GM21390 (cell line): Measurements from ENCODE around the gene MOBP.

Source experiments
- ATAC-seq: cut with Tn5 transposase; IDR thresholded peaks from one replicate; pipeline ENCODE4 v1.9.1; 2021; ENCODE audit not compliant: unreplicated experiment

Gene MOBP

DNA sequence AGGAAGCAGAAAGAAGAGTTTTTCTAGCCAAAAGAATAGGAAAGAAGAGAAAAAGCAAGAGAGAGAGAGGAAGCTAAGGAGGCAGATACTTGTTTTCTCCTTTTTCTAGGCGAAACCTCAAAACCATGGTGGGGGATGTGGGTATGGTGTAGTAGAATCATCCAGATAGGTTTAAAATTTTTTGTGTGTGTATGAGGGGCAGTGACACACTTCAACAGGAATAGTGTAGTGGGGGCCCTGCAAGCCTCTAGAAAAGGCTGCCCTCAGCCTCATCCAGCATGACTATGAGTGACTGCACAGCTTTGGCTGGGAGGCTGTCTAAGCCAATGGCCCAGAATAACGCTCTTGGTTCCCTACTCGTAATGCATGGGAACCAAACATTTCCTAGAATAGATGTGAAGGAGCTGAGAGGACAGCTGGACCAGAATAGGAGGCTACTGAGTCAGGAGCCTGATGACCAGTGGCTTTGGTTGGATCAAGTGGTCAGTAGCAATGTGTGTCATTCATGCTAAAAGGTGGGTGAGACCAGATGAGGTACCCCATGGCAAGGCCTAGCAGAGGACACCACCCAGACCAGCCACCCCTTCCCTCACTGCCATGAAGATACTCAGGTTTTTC lies 24.4 kb downstream of the MOBP start:
- no peak for ATAC-seq

- no peak for ATAC-seq
These were observed 27.3 kb downstream of the MOBP start for GRCh38 chr3:39494781-39495180.

DNA sequence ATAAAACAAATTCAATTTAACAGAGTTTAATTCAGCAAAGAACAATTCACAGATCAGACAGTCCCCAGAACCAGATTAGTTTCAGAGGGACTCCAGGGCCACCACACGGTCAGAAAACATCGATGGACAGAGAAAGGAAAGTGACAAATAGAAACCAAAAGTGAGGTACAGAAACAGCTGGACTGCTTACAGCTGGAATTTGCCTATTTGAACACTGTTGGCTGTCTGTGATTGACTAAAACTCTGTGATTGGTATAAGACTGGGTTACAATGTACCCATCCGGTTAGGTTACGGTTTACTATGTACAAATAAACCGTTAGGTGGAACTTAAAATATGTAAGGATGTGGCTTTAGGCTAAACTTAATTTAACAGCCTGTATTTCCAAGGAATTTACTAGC lies 30.3 kb downstream of the MOBP start:
- no peak for ATAC-seq

- ATAC-seq: no peak
These were observed 32.3 kb downstream of the MOBP start for GRCh38 chr3:39499651-39500273.

DNA sequence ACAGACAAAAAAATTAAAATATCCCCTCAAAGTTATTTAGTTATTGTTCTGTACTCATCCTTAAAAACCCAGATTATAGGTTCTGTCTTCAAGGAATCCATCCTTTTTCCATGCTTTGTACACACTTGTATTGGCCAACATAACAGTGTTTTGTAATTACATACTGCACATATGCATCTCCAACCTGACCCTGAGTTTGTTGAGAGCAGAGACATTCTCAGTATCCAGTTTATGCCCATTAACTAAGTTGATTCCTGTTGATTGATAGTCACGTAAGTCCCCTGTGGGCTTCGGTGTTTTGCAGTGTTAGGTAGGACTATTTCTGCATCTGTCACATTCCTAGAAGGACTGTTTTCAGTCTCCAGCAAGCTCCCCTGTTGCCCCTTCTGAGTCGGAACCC lies 33.6 kb downstream of the MOBP start:
- no peak for ATAC-seq

DNA sequence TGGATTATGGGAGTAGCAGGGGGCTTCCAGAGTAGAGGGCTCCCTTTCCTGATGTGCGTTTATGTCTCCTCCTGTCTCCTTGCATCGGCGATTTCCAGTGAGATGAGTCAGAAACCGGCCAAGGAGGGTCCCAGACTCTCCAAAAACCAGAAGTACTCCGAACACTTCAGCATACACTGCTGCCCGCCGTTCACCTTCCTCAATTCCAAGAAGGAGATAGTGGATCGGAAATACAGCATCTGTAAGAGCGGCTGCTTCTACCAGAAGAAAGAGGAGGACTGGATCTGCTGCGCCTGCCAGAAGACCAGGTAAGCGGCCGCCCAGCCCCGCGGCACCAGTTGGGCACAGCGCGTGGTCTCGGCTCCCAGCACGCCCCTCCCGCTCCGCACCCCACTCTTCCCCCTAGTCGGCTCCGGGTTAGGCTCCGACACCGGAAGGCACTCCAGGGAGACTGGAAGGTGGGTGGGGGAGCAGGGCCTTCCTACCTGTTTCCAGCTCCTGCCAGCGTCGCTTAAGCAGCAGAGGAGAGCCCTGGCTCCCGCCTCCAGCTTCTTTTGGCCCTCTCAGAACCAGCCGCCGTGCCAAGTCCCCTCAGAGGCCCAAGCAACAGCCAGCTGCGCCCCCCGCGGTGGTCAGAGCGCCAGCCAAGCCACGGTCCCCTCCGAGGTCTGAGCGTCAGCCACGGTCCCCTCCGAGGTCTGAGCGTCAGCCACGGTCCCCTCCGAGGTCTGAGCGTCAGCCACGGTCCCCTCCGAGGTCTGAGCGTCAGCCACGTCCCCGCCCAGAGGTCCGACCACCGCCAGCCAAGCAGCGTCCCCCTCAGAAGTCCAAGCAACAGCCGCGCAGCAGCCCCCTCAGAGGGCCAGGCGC lies 34.7 kb downstream of the MOBP start:
- ATAC-seq: no peak

- ATAC-seq: no peak
These were observed 35.3 kb downstream of the MOBP start for GRCh38 chr3:39502838-39503145.

DNA sequence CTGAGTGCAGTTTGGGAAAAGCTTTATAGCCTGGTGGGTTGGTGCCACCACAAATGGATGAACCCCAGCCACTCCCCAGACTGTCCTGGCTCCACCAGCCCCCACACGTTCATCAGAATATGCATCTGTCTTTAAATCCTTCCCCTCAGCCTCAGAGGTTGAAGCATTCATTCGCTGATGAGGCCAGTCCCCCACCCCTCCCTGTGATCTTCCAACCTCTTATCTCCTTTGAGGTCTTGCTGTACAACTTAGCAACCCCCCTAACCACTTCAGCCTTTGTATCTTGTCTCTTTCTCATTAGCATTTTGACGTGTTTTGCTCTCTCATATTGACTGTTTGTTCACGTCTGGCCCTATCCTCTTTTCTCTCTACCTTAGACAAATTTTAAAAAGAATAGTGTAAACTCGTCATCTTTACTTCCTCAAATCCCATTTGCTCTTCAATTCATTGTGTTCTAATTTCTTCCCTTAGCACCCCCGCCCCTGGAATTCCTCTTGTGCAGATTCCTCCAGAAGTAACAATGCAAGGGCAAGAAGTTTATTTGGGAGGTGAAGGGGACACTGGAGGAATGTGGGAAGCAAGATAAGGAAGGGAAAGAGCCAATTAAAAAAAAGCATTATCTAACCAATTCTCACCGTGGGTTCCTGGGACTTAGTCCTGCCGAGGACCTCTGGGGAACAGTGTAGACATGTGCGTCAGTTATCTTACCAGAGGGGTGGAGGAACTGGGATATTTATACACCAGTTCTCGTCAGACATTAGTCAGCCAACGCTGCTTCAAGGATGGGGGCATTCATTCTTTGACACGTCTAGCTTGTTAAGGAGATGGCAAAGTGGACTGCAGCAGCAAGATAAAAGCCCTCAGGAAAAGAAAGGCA lies 38.6 kb downstream of the MOBP start:
- ATAC-seq: no peak

DNA sequence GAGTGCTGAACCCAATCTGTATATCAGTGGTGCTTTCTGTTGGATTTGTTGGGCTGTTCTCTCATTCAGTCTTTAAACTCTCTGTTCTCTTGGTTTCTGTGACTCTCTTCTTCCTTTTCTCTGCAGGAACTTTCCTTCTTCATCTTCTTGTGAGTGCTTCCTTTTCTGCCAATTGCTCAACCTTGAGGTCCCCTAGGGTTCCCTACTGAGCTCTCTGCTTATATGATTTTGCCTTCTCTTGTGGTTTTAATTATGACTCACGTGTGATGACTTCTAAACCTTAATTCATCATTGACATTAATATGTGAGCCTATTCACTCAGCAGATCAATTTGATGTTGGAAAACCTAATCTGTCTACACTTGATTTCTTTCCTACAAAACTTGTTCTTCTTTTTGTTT lies 39.4 kb downstream of the MOBP start:
- no peak for ATAC-seq

DNA sequence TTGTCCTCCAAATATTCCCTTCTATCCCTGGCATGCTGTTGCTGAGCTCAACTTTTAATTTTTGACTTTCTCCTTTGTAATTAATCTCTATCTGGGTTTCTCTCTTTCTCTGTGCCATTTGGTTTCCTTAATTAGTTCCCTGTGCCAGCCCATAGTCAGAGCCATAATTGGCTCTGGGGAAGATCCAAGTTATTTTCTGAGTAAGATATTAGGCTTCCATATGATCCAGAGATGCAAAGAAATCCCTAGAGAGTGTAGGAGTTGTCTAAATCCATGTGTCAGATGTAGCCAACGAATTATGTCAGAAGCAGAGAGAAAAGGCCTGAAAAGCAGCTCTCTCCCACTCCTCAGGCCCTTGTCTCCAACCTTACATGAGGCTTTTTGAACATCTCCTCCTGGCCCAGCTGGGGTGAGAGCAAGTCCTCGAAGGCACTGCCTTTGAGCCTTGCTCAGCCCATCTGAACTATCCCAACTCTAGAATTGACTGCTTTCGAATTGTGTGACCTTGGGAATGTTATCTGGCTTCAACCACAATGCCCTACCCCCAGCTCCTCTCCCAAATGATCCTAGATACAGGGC lies 46.4 kb downstream of the MOBP start:
- ATAC-seq: no peak

- no peak for ATAC-seq
These were observed 48.4 kb downstream of the MOBP start for GRCh38 chr3:39515681-39516441.

- no peak for ATAC-seq
These were observed 51.6 kb downstream of the MOBP start for GRCh38 chr3:39519103-39519502.

DNA sequence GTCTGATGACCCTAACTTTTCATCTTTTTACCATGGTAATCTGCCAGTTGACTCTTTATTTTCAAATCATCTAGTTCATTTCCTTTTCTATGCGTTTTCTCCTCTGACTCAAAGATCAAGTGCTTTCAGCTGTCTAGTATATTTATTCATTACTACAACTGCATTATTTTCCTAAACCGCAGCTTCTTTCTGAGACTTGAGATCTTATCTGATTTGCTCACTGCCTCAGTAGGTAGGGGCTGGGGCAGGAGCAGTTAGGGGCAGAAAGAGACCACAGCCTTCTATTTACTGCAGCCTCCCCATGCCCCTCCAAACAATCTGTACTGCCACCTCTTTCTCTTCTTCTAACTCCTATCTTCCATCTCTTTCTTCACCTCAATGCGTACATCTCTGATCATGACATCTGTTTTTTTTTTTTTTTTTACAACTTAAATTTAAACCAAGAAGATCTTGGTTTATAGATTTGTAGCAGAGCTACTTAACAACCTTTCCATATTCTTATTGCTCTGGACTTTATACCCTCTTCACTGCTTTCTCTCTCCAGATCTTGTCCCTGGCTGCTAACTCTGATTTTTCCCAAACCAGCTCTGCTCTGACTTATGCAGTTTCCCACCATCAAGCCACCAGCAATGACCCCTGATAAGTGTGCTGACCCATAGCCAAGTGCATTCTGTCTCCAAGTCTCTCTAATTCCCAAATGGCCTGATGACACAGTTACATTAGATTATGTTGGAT lies 52.2 kb downstream of the MOBP start:
- ATAC-seq: no peak

DNA sequence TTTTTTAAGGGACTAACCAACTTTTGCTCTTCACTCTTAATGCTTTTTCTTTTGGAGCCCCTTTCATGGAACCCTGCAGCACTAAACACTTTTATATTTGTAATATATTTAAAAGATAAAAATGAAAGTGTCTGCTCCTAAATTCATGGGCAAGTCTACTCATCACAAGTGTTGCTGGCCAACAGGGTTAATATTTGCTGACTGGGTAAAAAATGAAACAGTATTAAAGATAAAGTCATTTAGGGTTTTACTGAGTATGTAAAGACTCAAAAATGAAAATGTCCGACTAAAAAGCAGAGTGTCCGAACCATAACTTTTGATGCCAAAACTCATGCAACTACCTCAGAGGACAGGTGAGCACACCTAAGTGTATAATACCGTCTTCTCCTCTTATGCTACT lies 54.0 kb downstream of the MOBP start:
- no peak for ATAC-seq

DNA sequence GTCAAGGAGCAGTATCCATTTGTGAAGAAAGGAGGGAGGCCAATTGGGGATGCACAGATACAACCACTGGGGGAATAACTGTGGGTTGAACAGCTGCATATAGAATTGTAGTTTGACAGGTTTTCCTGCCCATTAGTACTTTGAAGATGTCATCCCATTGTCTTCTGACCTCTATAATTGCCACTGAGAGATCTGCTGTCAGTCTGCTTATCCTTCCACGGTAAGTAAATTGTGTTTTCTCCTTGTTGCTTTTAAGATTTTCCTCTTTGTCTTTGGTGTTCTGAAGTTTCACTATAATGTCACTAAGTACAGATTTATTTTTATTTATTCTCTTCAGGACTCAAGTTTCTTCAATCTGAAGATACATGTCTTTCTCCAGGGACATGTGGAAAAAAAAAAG lies 56.6 kb downstream of the MOBP start:
- ATAC-seq: no peak

GRCh38 chr3:39528844-39529243 lies 61.4 kb downstream of the MOBP start:
- no peak for ATAC-seq

DNA sequence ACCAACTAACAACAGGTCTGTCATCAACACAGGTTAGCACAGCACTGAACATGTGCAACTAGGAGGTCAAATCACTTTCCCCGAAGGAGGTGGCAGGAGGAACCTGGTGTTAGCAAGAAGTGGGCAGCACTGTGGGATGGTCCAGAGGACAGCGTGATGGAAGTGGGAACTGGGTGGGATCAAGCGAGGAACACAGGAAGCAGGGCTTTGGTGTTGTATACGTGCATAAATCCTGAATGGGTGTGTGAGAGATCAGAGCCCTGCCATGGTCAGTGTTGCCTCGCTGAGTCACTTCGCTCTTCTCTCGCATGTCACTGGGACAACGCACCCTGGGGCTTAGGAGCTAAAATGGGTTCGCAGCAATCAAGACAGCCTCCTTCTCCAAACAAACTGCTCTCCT lies 62.1 kb downstream of the MOBP start:
- no peak for ATAC-seq

DNA sequence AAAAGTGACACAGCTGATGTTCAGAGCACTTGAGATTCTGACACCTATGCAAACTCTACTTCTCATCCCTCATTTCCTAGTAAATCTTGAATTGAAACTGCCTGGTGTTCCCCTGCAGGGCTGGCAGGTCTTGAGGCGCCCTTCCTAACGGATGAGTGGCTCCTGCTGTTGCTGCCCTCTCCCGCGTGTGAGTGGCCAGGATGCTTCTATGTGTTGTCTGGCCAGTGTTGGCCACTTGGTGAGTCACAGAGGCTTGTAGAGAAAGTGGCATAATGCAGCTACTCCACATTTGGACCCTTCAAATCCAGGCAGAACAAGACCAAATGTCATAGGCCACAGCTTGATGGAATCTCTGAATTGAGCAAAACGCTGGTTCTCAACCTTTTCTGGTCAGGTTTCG lies 63.6 kb downstream of the MOBP start:
- no peak for ATAC-seq

- ATAC-seq: no peak
These were observed 64.2 kb downstream of the MOBP start for GRCh38 chr3:39531665-39532064.

GRCh38 chr3:39532777-39533176 lies 65.3 kb downstream of the MOBP start:
- ATAC-seq: no peak
